ENCODE measurements around the gene TMIGD3. TPM values are rescaled to one million over a fixed set of nuclear protein-coding genes. Genes with fewer than 3 reads are reported as not detected.

TMIGD3 gene
- total and polyA plus RNA-seq, 7 experiments from 2014 or later, result 0.41 TPM; not detected in 6

GRCh38 chr1:111501645-111502044 is 1.8 kb downstream of the TMIGD3 start:
- no peaks in the 10 kb centered on the region for H3K36me3 ChIP-seq (ENCODE audit: control insufficient read depth in 2 of 3, insufficient read depth in 3 of 3, low read length in 3 of 3)
- Mint-ChIP-seq H3K27ac (no peak overlapping the region), H3K4me1 (peaks cover 40 to 64% (median 54%) of the 10 kb centered on the region in 7 donors), H3K9me3 (peaks cover 0 to 15% (median 2%) of the 10 kb centered on the region in 11 donors), H3K27me3 (no peaks in the 10 kb centered on the region), H3K36me3 (peaks cover 0 to 26% (median 0%) of the 10 kb centered on the region in 5 donors), H3K4me3 (no peak overlapping the region)
- H3K27ac ChIP-seq (ENCODE audit: low read depth, low read length), result no peak overlapping the region
- peaks cover 0 to 2% (median 0%) of the 10 kb centered on the region in 3 experiments for H3K9me3 ChIP-seq (ENCODE audit: control insufficient read depth in 2 of 3, low read length in 3 of 3)
- ChIA-PET POLR2A (interaction anchor here (0.7 kb wide), 1 partner anchor 203 kb away, joined by 3 read pairs; no protein-coding TSS in a partner anchor), CTCF (interaction anchor here (1.1 kb wide), 1 partner anchor 61 kb away, joined by 3 read pairs; no protein-coding TSS in a partner anchor)
- H3K4me1 ChIP-seq (ENCODE audit: control insufficient read depth in 2 of 2, insufficient read depth in 2 of 2, low read length in 2 of 2), result peaks cover 25 to 40% of the 10 kb centered on the region in 2 donors
- no peak overlapping the region for H3K4me3 ChIP-seq (ENCODE audit: low read length)
- DNase-seq (no peak), ATAC-seq (no peak)
- H3K27me3 ChIP-seq (ENCODE audit: control insufficient read depth in 2 of 2, insufficient read depth in 2 of 2, low read length in 2 of 2), result no peaks in the 10 kb centered on the region
- intact Hi-C loops (cut with micrococcal nuclease), result no loop called here

- no peak overlapping the region for H3K4me3 ChIP-seq (ENCODE audit: low read length)
- DNase-seq (no peak), ATAC-seq (no peak)
- Mint-ChIP-seq H3K4me3 (no peak overlapping the region), H3K27me3 (peaks cover 0 to 3% (median 0%) of the 10 kb centered on the region in 5 donors), H3K9me3 (peaks cover 0 to 32% (median 10%) of the 10 kb centered on the region in 11 donors), H3K4me1 (peaks cover 22 to 41% (median 29%) of the 10 kb centered on the region in 7 donors), H3K27ac (no peak overlapping the region), H3K36me3 (peaks cover 0 to 45% (median 0%) of the 10 kb centered on the region in 5 donors)
- H3K4me1 ChIP-seq (ENCODE audit: control insufficient read depth in 2 of 2, insufficient read depth in 2 of 2, low read length in 2 of 2), result peaks cover 15 to 16% of the 10 kb centered on the region in 2 donors
- H3K36me3 ChIP-seq (ENCODE audit: control insufficient read depth in 2 of 3, insufficient read depth in 3 of 3, low read length in 3 of 3), result no peaks in the 10 kb centered on the region
- H3K27me3 ChIP-seq (ENCODE audit: control insufficient read depth in 2 of 2, insufficient read depth in 2 of 2, low read length in 2 of 2), result no peaks in the 10 kb centered on the region
- CTCF ChIA-PET, result interaction anchor here (1.9 kb wide), 1 partner anchor 8 kb away, joined by 15 read pairs; no protein-coding TSS in a partner anchor
- intact Hi-C loops (cut with micrococcal nuclease), result no loop called here
- peaks cover 0 to 8% (median 0%) of the 10 kb centered on the region in 3 experiments for H3K9me3 ChIP-seq (ENCODE audit: control insufficient read depth in 2 of 3, low read length in 3 of 3)
- no peak overlapping the region for H3K27ac ChIP-seq (ENCODE audit: low read depth, low read length)
- POLR2A ChIA-PET, result interaction anchor here (0.6 to 2.5 kb wide), 2 partner anchors 9 to 253 kb away, joined by 3 to 10 read pairs; no protein-coding TSS in a partner anchor
Observed at GRCh38 chr1:111499026-111499785, 4.2 kb downstream of the TMIGD3 start.

GRCh38 chr1:111497592-111497991 is 5.8 kb downstream of the TMIGD3 start:
- DNase-seq (no peak), ATAC-seq (peak; percentile 42)
- Histone ChIP-seq H3K27me3 (ENCODE audit: control insufficient read depth in 2 of 2, insufficient read depth in 2 of 2, low read length in 2 of 2) (no peaks in the 10 kb centered on the region), H3K4me3 (ENCODE audit: low read length) (no peak overlapping the region), H3K9me3 (ENCODE audit: control insufficient read depth in 2 of 3, low read length in 3 of 3) (peaks cover 0 to 8% (median 0%) of the 10 kb centered on the region in 3 experiments), H3K27ac (ENCODE audit: low read depth, low read length) (no peak overlapping the region), H3K36me3 (ENCODE audit: control insufficient read depth in 2 of 3, insufficient read depth in 3 of 3, low read length in 3 of 3) (no peaks in the 10 kb centered on the region), H3K4me1 (ENCODE audit: control insufficient read depth in 2 of 2, insufficient read depth in 2 of 2, low read length in 2 of 2) (no peaks in the 10 kb centered on the region)
- Mint-ChIP-seq H3K4me1 (peaks cover 6 to 28% (median 13%) of the 10 kb centered on the region in 7 donors), H3K9me3 (peaks cover 0 to 37% (median 10%) of the 10 kb centered on the region in 11 donors), H3K4me3 (peak overlapping the region in 1 of 10 donors; percentile 40), H3K36me3 (peaks cover 0 to 52% (median 0%) of the 10 kb centered on the region in 5 donors), H3K27me3 (peaks cover 0 to 4% (median 0%) of the 10 kb centered on the region in 5 donors), H3K27ac (peak overlapping the region in 1 of 9 donors; percentile 36)
- POLR2A ChIA-PET, result interaction anchor here (1.0 to 2.5 kb wide), 5 partner anchors 10 to 46 kb away, joined by 3 to 10 read pairs (median 3); no protein-coding TSS in a partner anchor
- CTCF ChIA-PET, result interaction anchor here (0.6 to 1.9 kb wide), 4 partner anchors 10 to 1959 kb away, joined by 3 to 15 read pairs (median 3); no protein-coding TSS in a partner anchor
- intact Hi-C loops (cut with micrococcal nuclease), result no loop called here

GRCh38 chr1:111496398-111496797 is 7.0 kb downstream of the TMIGD3 start:
- intact Hi-C loops (cut with micrococcal nuclease), result no loop called here
- DNase-seq (no peak), ATAC-seq (peak; percentile 32)
- ChIA-PET POLR2A (interaction anchor here (1.4 kb wide), 1 partner anchor 22 kb away, joined by 3 read pairs; no protein-coding TSS in a partner anchor), CTCF (interaction anchor here (1.1 to 1.7 kb wide), 2 partner anchors 11 to 198 kb away, joined by 3 to 7 read pairs; no protein-coding TSS in a partner anchor)
- H3K9me3 ChIP-seq (ENCODE audit: control insufficient read depth in 2 of 3, low read length in 3 of 3), result peaks cover 0 to 8% (median 0%) of the 10 kb centered on the region in 3 experiments
- Mint-ChIP-seq H3K4me1 (peaks cover 4 to 25% (median 10%) of the 10 kb centered on the region in 7 donors), H3K27me3 (peaks cover 0 to 4% (median 0%) of the 10 kb centered on the region in 5 donors), H3K9me3 (peaks cover 0 to 39% (median 10%) of the 10 kb centered on the region in 11 donors), H3K4me3 (peak overlapping the region in 1 of 10 donors; percentile 2), H3K36me3 (peaks cover 0 to 52% (median 0%) of the 10 kb centered on the region in 5 donors), H3K27ac (peak overlapping the region in 1 of 9 donors; percentile 60)
- H3K27ac ChIP-seq (ENCODE audit: low read depth, low read length), result no peak overlapping the region
- no peaks in the 10 kb centered on the region for H3K4me1 ChIP-seq (ENCODE audit: control insufficient read depth in 2 of 2, insufficient read depth in 2 of 2, low read length in 2 of 2)
- no peaks in the 10 kb centered on the region for H3K36me3 ChIP-seq (ENCODE audit: control insufficient read depth in 2 of 3, insufficient read depth in 3 of 3, low read length in 3 of 3)
- no peaks in the 10 kb centered on the region for H3K27me3 ChIP-seq (ENCODE audit: control insufficient read depth in 2 of 2, insufficient read depth in 2 of 2, low read length in 2 of 2)
- H3K4me3 ChIP-seq (ENCODE audit: low read length), result no peak overlapping the region

GRCh38 chr1:111491070-111491469 is 12.4 kb downstream of the TMIGD3 start:
- Histone ChIP-seq H3K4me3 (ENCODE audit: low read length) (no peak overlapping the region), H3K9me3 (ENCODE audit: control insufficient read depth in 2 of 3, low read length in 3 of 3) (no peaks in the 10 kb centered on the region), H3K36me3 (ENCODE audit: control insufficient read depth in 2 of 3, insufficient read depth in 3 of 3, low read length in 3 of 3) (no peaks in the 10 kb centered on the region), H3K4me1 (ENCODE audit: control insufficient read depth in 2 of 2, insufficient read depth in 2 of 2, low read length in 2 of 2) (no peaks in the 10 kb centered on the region), H3K27me3 (ENCODE audit: control insufficient read depth in 2 of 2, insufficient read depth in 2 of 2, low read length in 2 of 2) (no peaks in the 10 kb centered on the region), H3K27ac (ENCODE audit: low read depth, low read length) (no peak overlapping the region)
- peaks cover 0 to 9% (median 0%) of the 10 kb centered on the region in 5 donors for H3K27me3 Mint-ChIP-seq
- POLR2A ChIA-PET, result interaction anchor here (3.8 kb wide), 1 partner anchor 16 kb away, joined by 12 read pairs; no protein-coding TSS in a partner anchor
- H3K36me3 Mint-ChIP-seq, result peaks cover 0 to 22% (median 0%) of the 10 kb centered on the region in 5 donors
- ATAC-seq (no peak), DNase-seq (no peak)
- intact Hi-C loops (cut with micrococcal nuclease), result no loop called here
- CTCF ChIA-PET, result interaction anchor here (0.7 to 1.4 kb wide), 3 partner anchors 9 to 12 kb away, joined by 3 to 5 read pairs (median 3); partner anchors contain the start of genes ADORA3 and TMIGD3
- H3K27ac Mint-ChIP-seq, result no peak overlapping the region
- H3K4me3 Mint-ChIP-seq, result no peak overlapping the region
- H3K9me3 Mint-ChIP-seq, result peaks cover 0 to 22% (median 3%) of the 10 kb centered on the region in 11 donors
- peaks cover 0 to 6% (median 0%) of the 10 kb centered on the region in 7 donors for H3K4me1 Mint-ChIP-seq

GRCh38 chr1:111490220-111490619 is 13.2 kb downstream of the TMIGD3 start:
- DNase-seq (no peak), ATAC-seq (no peak)
- H3K4me1 Mint-ChIP-seq, result peaks cover 0 to 6% (median 0%) of the 10 kb centered on the region in 7 donors
- peaks cover 0 to 9% (median 0%) of the 10 kb centered on the region in 5 donors for H3K27me3 Mint-ChIP-seq
- no peak overlapping the region for H3K27ac Mint-ChIP-seq
- peaks cover 0 to 18% (median 0%) of the 10 kb centered on the region in 5 donors for H3K36me3 Mint-ChIP-seq
- H3K9me3 Mint-ChIP-seq, result peaks cover 0 to 17% (median 0%) of the 10 kb centered on the region in 11 donors
- Histone ChIP-seq H3K27ac (ENCODE audit: low read depth, low read length) (no peak overlapping the region), H3K9me3 (ENCODE audit: control insufficient read depth in 2 of 3, low read length in 3 of 3) (no peaks in the 10 kb centered on the region), H3K4me1 (ENCODE audit: control insufficient read depth in 2 of 2, insufficient read depth in 2 of 2, low read length in 2 of 2) (no peaks in the 10 kb centered on the region), H3K36me3 (ENCODE audit: control insufficient read depth in 2 of 3, insufficient read depth in 3 of 3, low read length in 3 of 3) (no peaks in the 10 kb centered on the region), H3K4me3 (ENCODE audit: low read length) (no peak overlapping the region), H3K27me3 (ENCODE audit: control insufficient read depth in 2 of 2, insufficient read depth in 2 of 2, low read length in 2 of 2) (no peaks in the 10 kb centered on the region)
- no peak overlapping the region for H3K4me3 Mint-ChIP-seq
- ChIA-PET CTCF (interaction anchor here (0.7 to 1.4 kb wide), 3 partner anchors 8 to 13 kb away, joined by 3 to 5 read pairs (median 3); partner anchors contain the start of genes ADORA3 and TMIGD3), POLR2A (interaction anchor here (3.8 kb wide), 1 partner anchor 17 kb away, joined by 12 read pairs; no protein-coding TSS in a partner anchor)
- intact Hi-C loops (cut with micrococcal nuclease), result no loop called here

Measured in naive thymus-derived CD4-positive, alpha-beta T cell (primary cell).